Epithelial cell of esophagus (primary cell): ENCODE measurements around the gene IL1RAPL2.

Experiments
- DNase-seq: peaks from one replicate; pipeline ENCODE4 v3.0.0; 2010; ENCODE audit warnings: low read depth
- H3K4me3 ChIP-seq: 2 replicates; pipeline ENCODE4 v1.5.1; 2011; ENCODE audit warnings: mild to moderate bottlenecking, low read length, control low read depth
- TF ChIP-seq, protein P1 (sequence below): IDR thresholded peaks from 2 replicates; pipeline ENCODE4 v1.5.1; 2011; ENCODE audit warnings: low read depth, mild to moderate bottlenecking, low read length, control low read depth, inconsistent platforms; ENCODE audit not compliant: insufficient read depth; ENCODE audit errors: missing control alignments

IL1RAPL2 gene

DNA sequence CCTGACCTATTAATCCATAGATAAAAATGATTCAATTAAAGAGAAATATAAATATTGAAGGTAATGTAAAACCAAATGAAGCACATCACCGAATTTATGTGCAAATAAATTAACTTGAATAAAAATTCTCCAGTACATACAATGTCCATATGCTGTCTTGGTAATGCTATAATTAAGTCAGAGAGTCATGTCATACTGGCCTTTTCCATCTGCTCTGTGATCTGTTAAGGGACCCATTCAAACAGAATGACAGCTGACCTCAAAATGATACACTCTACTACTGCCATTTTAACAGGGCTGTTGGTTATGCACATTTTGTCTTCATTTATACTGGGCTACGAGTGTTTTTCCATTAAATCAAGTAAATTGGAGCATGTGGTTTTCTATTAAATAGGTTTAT, 555.2 kb downstream of the IL1RAPL2 start:
- TF ChIP-seq, protein P1, sequence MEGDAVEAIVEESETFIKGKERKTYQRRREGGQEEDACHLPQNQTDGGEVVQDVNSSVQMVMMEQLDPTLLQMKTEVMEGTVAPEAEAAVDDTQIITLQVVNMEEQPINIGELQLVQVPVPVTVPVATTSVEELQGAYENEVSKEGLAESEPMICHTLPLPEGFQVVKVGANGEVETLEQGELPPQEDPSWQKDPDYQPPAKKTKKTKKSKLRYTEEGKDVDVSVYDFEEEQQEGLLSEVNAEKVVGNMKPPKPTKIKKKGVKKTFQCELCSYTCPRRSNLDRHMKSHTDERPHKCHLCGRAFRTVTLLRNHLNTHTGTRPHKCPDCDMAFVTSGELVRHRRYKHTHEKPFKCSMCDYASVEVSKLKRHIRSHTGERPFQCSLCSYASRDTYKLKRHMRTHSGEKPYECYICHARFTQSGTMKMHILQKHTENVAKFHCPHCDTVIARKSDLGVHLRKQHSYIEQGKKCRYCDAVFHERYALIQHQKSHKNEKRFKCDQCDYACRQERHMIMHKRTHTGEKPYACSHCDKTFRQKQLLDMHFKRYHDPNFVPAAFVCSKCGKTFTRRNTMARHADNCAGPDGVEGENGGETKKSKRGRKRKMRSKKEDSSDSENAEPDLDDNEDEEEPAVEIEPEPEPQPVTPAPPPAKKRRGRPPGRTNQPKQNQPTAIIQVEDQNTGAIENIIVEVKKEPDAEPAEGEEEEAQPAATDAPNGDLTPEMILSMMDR, result no peak
- no peak overlapping the region for H3K4me3 ChIP-seq
- no peak for DNase-seq

DNA sequence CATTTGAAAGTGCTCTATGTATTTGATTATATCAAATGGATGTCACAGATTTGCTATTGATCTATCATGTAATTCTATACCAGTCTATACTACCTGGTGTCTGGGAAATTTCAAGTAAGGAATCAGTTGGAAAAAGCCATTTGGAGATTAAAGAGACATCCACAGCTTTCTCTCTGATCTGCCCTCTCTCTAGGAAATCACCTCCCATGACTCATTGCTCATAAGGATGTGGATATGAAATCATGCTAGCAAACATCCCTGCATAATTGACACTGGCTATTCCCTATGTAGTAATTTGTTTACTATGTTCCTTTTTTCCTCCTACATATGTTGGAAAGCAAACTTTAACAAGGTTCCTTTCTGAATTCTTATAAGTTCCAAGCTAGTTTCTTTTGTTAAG, 560.2 kb downstream of the IL1RAPL2 start:
- H3K4me3 ChIP-seq, result no peak overlapping the region
- TF ChIP-seq, protein P1, result no peak
- DNase-seq, result peak; percentile 53

DNA sequence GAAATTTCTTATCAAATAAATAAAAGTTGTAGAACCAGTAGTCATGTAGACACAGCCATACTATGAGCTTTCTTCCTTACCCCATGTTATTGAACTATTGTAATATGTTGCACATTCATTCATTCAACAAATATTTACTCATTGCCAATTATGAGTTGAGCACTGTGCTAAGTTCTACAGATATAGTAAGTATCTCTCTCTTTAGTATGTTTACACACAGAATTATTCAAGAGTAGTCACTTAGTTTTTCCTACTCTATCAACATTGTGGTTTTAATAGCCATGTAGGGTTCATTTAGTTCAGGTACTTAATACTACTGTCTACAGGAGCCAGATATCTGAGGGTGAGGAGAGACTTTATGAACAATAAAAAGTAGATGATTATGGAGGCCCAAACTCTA, 568.3 kb downstream of the IL1RAPL2 start:
- H3K4me3 ChIP-seq, result no peak overlapping the region
- no peak for DNase-seq
- TF ChIP-seq, protein P1, result no peak

DNA sequence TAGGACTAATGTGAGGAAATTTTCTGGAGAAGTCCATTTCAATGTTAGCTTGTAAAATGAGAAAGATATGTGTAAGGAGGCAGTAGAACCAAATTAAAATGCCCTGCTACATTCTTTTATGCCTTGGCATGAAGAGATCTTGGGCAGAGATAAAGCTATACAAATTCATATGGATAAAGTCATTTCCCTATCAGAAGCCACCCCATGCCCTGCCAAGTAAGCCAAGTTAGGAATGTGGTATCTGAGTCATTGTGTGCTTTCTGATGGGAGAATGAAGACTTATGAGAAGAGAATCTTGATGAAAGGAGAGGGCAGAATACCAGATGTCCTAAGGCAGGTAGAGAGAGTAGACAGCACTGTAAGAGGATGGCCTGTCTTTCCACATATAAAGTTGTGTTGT, 570.8 kb downstream of the IL1RAPL2 start:
- peak; percentile 28 for DNase-seq
- TF ChIP-seq, protein P1, result no peak
- no peak overlapping the region for H3K4me3 ChIP-seq

DNA sequence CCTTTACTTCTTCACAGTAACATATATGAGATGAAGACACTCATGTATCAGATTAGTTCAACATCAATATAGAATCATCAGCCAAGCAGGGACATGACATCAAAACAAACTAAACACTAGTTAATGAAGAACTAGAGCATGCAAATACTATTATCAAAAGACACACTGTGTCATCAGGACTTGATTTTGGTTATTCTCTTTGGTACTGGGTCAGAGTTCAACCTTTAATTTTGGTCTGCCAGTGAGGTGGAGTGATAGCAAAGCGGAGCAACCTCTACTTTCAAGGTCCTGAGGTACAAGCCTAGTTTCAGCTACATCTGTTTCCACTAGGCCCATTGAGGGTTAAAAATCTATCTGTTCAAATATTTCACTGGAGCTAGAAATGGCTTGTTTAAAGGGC, 584.0 kb downstream of the IL1RAPL2 start:
- TF ChIP-seq, protein P1, result no peak
- no peak overlapping the region for H3K4me3 ChIP-seq
- DNase-seq, result no peak

DNA sequence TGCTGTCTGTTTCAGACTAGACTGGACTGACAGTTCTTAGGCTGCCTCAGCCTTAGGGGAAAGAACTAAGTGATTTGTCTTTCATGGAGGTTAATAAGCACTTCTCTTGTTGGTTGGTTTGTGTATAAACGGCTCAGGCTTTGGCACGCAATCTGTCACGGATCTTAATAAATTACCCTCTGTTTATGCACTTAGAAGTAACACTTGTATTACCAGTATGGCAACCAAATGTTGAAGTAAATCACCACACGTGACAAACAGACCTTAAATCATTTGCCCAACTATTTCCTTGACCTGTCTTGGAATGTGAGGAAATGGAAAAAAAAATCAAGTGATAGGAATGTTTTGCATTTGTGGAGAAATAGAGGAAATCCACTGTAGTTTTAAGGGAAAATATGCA, 584.6 kb downstream of the IL1RAPL2 start:
- peak; percentile 15 for DNase-seq
- H3K4me3 ChIP-seq, result no peak overlapping the region
- TF ChIP-seq, protein P1, result no peak

DNA sequence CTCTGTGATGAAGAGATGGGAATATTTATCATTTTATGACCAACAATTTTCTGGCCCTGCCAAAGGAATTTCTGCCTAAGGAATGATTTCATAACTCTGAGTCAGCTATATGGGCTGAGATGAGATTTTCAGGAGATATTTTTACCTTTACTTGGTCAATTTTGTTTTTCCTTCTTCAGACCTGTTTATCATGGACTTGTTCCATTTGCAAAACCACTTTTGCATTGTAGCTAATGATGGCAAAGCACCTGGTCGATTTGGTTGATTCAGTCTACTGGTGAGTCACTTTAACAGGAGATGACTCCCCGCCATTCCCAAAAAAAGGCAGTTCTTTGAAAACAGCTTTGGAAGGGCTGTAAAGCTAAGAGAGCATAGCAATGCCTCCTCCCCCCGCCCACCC, 601.2 kb downstream of the IL1RAPL2 start:
- peak; percentile 1 for DNase-seq
- TF ChIP-seq, protein P1, result no peak
- no peak overlapping the region for H3K4me3 ChIP-seq
